Stimulated activated CD8-positive, alpha-beta memory T cell treated with anti-CD3 and anti-CD28 coated beads, Interleukin-4, amount 100 ng/mL, for 1 hour (primary cell): ENCODE results near the gene CHRNA5.
"Not testable (repeated sequence)": the region's sequence is repeated elsewhere in the genome, so short reads cannot be mapped to it uniquely, and the experiment has no call there.

Source experiments
- DNase-seq, 2 donors: peaks; one replicate each; pipeline ENCODE4 v3.0.0-alpha.2; 2020; ENCODE audit warnings: low read depth in 2 of 2, low spot score in 1 of 2

CHRNA5 gene

DNA sequence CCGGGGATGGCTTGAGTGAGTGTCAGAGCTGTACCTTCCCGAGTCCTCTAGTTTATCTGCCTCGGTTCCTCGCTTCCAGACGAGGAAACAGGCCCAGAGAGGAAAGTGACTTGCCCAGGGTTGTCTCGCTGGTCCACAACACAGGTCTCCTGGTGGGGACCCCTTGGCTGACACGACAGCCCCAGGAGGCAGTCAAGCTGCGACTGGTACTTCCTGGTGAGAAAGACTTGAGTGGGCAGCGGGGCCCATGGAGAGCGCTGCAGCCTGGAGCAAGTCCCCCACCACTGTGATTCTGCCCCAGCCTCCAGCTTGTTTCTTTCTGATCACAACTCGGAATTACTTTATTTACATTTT is 600 bp upstream of the CHRNA5 start:
- DNase-seq: no peak

GRCh38 chr15:78565951-78566774 is 843 bp downstream of the CHRNA5 start:
- DNase-seq: no peak

GRCh38 chr15:78567531-78567930 is 2.2 kb downstream of the CHRNA5 start:
- DNase-seq: no peak

DNA sequence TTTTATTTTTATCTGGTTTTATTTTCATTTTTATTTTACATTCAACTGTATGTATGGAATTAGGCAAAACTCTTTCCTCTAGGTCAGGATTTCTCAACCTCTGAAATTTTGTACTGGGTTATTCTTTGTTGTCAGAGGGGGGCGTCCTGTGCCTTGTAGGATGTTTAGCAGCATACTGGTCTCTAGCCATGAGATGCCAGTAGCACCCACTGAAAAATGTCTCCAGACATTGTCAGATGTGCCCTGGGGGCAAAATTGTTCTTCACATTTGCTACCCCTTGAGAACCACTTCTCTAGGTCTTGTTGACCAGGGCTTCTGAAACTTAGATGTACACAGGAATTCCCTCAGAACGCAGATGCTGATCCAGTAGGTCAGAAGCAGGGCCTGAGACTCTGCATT is 5.4 kb downstream of the CHRNA5 start:
- no peak for DNase-seq

DNA sequence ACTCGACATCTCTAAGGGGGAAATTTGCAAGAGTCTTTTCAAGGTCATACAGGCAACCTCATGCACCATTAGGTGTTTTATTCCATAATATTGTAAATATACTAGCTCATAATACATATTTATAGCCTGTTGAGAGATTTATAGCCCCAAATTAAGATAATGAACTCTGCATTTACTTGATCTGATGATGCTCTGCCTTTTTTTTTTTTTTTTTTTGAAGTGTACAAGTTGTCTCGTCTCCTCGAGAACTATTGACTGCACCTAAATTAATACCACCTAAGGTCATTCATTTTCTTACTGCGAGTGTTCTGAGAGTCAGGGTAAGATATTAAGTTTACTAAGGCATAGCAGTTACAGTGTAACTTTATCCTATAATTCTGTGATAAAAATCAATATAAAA is 6.1 kb downstream of the CHRNA5 start:
- no peak for DNase-seq

DNA sequence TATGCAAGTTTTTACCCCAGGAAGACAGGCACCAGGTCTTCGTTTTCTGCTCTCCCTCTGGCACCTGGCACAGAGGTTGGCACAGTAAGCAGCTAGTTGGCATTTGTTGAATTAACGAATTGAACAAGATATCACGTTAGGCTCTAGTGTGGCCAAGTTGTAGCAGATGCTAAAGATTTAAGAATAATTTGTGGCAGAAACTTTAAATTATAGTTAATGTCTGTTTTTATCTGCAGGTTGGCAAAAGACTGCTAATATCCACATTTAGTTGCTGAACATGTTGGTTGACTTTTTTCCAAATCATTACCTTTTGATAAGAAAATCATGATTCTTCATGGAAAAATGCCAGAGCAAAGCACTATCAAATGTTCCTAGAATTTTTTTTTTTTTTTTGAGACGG is 8.1 kb downstream of the CHRNA5 start:
- DNase-seq: no peak

DNA sequence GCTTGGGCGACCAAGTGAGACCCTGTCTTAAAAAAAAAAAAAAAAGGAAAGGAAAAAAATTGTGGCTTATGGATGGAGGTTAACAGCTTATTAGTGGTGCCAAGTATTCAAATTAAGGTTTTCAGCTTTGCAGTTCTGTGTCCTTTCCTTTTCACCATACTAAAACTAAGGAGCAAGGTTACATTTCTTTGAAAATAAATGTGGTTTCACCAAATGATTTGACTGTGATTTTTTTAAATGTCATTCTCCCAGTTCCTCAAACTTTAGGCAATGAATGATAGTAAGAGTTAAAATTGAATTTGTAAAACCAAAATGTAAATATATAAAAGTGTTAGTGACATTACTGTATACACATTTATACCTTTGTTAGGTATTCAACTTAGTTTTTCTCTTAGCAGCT is 9.6 kb downstream of the CHRNA5 start:
- no peak for DNase-seq

GRCh38 chr15:78597583-78597982 is 32.3 kb downstream of the CHRNA5 start:
- DNase-seq: no peak

GRCh38 chr15:78598348-78598747 is 33.0 kb downstream of the CHRNA5 start:
- no peak for DNase-seq

- no peak for DNase-seq
Observed at GRCh38 chr15:78599189-78599588, 33.9 kb downstream of the CHRNA5 start.

- DNase-seq: no peak
Observed at GRCh38 chr15:78603467-78603866, 38.1 kb downstream of the CHRNA5 start.

- DNase-seq: no peak
Observed at GRCh38 chr15:78604420-78604819, 39.1 kb downstream of the CHRNA5 start.

- DNase-seq: no peak
Observed at GRCh38 chr15:78605201-78605600, 39.9 kb downstream of the CHRNA5 start.

DNA sequence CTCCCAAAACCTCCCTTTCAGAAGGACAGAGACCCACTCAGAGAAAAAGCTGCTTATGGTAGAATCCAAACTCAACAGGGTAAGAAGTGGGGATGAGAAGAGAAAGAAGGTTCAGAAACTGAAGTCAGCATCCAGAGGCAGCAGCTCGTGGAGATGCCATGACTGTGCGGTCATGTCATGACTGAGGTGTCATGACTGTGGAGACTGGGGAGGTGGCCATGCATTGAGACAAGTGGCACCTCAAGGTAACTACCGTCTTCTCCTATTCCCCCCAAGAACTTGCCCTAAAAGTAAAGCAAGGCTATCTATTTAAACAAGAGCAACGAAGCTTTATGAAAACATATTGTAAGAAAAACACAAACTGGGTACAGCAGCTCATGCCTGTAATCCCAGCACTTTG is 40.4 kb downstream of the CHRNA5 start:
- DNase-seq: no peak

DNA sequence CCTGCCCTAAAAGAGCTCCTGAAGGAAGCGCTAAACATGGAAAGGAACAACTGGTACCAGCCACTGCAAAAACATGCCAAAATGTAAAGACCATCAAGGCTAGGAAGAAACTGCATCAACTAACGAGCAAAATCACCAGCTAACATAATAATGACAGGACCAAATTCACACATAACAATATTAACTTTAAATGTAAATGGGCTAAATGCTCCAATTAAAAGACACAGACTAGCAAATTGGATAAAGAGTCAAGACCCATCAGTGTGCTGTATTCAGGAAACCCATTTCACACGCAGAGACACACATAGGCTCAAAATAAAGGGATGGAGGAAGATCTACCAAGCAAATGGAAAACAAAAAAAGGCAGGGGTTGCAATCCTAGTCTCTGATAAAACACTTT is 44.2 kb downstream of the CHRNA5 start:
- DNase-seq: not testable (repeated sequence)

GRCh38 chr15:78614021-78614420 is 48.7 kb downstream of the CHRNA5 start:
- no peak for DNase-seq

DNA sequence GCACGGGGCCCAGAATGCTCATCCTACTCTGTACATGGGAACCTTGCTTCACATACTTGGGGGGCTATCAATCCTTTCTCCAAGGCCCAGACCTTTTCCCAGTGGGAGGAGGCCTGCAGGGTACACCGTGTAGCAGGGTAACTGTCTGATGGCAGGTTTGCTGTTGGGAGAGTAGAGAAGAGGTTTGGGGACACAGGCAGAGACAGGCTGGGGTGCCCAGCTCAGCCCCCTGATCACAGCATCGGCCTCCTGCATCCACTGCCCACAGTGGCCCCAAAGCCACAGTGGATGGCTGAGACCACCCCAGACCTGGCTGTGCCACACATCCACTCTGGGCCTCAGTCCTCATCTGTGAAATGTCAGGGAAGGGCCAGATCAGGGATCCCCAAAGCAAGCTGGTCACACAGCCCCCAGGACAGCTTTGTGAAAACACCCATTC is 49.9 kb downstream of the CHRNA5 start:
- no peak for DNase-seq

DNA sequence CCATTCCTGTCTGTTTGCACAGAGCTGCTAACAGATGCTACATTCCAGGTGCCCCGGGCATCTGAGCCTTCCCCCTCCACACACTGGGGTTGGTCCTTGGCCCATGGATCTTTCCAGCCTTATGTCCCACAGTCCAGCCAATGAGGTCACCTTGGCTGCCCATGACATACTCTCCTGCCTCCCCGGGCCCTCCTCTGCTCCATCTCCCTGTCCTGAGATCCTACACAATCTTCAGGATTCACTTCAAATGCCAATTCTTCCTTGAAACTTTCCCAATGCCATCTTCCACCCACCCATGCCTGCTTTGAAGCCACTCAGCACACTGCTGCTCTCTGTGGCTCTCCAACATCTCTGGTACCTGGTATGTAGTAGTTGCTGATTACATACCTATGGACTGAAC is 51.2 kb downstream of the CHRNA5 start:
- no peak for DNase-seq

GRCh38 chr15:78617076-78617475 is 51.8 kb downstream of the CHRNA5 start:
- no peak for DNase-seq

DNA sequence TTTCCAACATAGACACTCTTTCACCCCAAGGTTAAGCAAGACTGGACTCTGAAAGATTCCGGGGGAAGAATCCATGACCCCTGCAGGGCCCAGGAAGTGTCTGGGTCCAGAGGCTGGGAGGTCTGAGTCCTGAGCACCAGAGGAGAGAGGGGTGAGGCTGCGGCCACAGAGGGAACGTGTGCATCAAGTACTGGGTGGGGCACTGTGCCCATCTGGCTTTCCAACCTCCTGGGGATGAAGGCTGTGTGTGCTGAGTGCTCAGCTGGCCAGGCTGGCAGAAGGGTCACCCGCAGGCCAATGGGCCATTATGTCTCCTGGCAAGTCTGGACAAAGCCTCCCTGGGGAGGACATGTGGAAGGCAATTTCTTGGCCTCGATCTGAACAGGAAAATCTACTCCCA is 52.2 kb downstream of the CHRNA5 start:
- no peak for DNase-seq

- DNase-seq: no peak
Observed at GRCh38 chr15:78618064-78618463, 52.7 kb downstream of the CHRNA5 start.

- peak; percentile 67 to 78 for DNase-seq
Observed at GRCh38 chr15:78618490-78618934, 53.2 kb downstream of the CHRNA5 start.
